Measurements from ENCODE around the gene MAD2L2. TPM values are rescaled to one million over a fixed set of nuclear protein-coding genes. Genes with fewer than 3 reads are reported as not detected.
A peak's percentile ranks its signal among the peaks of the same experiment; 100 is the strongest.

The MAD2L2 gene
- total and polyA plus RNA-seq, 9 donors: 25.1 to 39.9 (median 32.1) TPM

- Histone ChIP-seq H3K27ac (ENCODE audit: low read length) (no peak overlapping the region), H3K36me3 (ENCODE audit: control insufficient read depth, insufficient read depth, low read length) (no peaks in the 10 kb centered on the region), H3K4me3 (ENCODE audit: low read length) (no peak overlapping the region), H3K4me1 (ENCODE audit: control insufficient read depth, insufficient read depth, low read length) (peaks cover 26% of the 10 kb centered on the region), H3K9me3 (replicated peaks; ENCODE audit: control insufficient read depth, low read depth, low read length) (no peaks in the 10 kb centered on the region), H3K27me3 (ENCODE audit: control insufficient read depth, insufficient read depth, low read length) (peaks cover 27% of the 10 kb centered on the region)
- WGBS (ENCODE audit: insufficient coverage): 87% methylated on average over 14 of the region's 14 CpGs
- no peak for DNase-seq
These were observed 25.3 kb upstream of the MAD2L2 start for GRCh38 chr1:11706292-11706691.

- peaks cover 34% of the 10 kb centered on the region for H3K27me3 ChIP-seq (ENCODE audit: control insufficient read depth, insufficient read depth, low read length)
- DNase-seq: no peak
- no peaks in the 10 kb centered on the region for H3K36me3 ChIP-seq (ENCODE audit: control insufficient read depth, insufficient read depth, low read length)
- no peak overlapping the region for H3K4me3 ChIP-seq (ENCODE audit: low read length)
- 72% methylated on average over 8 of the region's 9 CpGs for WGBS (ENCODE audit: insufficient coverage)
- no peak overlapping the region for H3K27ac ChIP-seq (ENCODE audit: low read length)
- peaks cover 33% of the 10 kb centered on the region for H3K4me1 ChIP-seq (ENCODE audit: control insufficient read depth, insufficient read depth, low read length)
- no peaks in the 10 kb centered on the region for H3K9me3 ChIP-seq (replicated peaks; ENCODE audit: control insufficient read depth, low read depth, low read length)
These were observed 24.6 kb upstream of the MAD2L2 start for GRCh38 chr1:11705596-11705995.

- Histone ChIP-seq H3K27me3 (ENCODE audit: control insufficient read depth, insufficient read depth, low read length) (peaks cover 36% of the 10 kb centered on the region), H3K27ac (ENCODE audit: low read length) (no peak overlapping the region), H3K4me3 (ENCODE audit: low read length) (no peak overlapping the region), H3K36me3 (ENCODE audit: control insufficient read depth, insufficient read depth, low read length) (no peaks in the 10 kb centered on the region), H3K4me1 (ENCODE audit: control insufficient read depth, insufficient read depth, low read length) (peaks cover 40% of the 10 kb centered on the region), H3K9me3 (replicated peaks; ENCODE audit: control insufficient read depth, low read depth, low read length) (no peaks in the 10 kb centered on the region)
- WGBS (ENCODE audit: insufficient coverage): 61% methylated on average over 7 of the region's 22 CpGs
- DNase-seq: no peak
These were observed 23.9 kb upstream of the MAD2L2 start for GRCh38 chr1:11704691-11705475.

GRCh38 chr1:11704194-11704529, 23.2 kb upstream of the MAD2L2 start:
- Histone ChIP-seq H3K4me3 (ENCODE audit: low read length) (no peak overlapping the region), H3K36me3 (ENCODE audit: control insufficient read depth, insufficient read depth, low read length) (no peaks in the 10 kb centered on the region), H3K27ac (ENCODE audit: low read length) (no peak overlapping the region), H3K4me1 (ENCODE audit: control insufficient read depth, insufficient read depth, low read length) (peaks cover 40% of the 10 kb centered on the region), H3K27me3 (ENCODE audit: control insufficient read depth, insufficient read depth, low read length) (peaks cover 34% of the 10 kb centered on the region), H3K9me3 (replicated peaks; ENCODE audit: control insufficient read depth, low read depth, low read length) (no peaks in the 10 kb centered on the region)
- DNase-seq: no peak
- 50% methylated on average over 9 of the region's 11 CpGs for WGBS (ENCODE audit: insufficient coverage)

- Histone ChIP-seq H3K27me3 (ENCODE audit: control insufficient read depth, insufficient read depth, low read length) (peaks cover 38% of the 10 kb centered on the region), H3K36me3 (ENCODE audit: control insufficient read depth, insufficient read depth, low read length) (no peaks in the 10 kb centered on the region), H3K9me3 (replicated peaks; ENCODE audit: control insufficient read depth, low read depth, low read length) (no peaks in the 10 kb centered on the region), H3K27ac (ENCODE audit: low read length) (no peak overlapping the region), H3K4me3 (ENCODE audit: low read length) (no peak overlapping the region), H3K4me1 (ENCODE audit: control insufficient read depth, insufficient read depth, low read length) (peaks cover 42% of the 10 kb centered on the region)
- WGBS (ENCODE audit: insufficient coverage): 58% methylated on average over 5 of the region's 8 CpGs
- no peak for DNase-seq
These were observed 22.6 kb upstream of the MAD2L2 start for GRCh38 chr1:11703357-11704193.

- no peak for DNase-seq
- Histone ChIP-seq H3K27me3 (ENCODE audit: control insufficient read depth, insufficient read depth, low read length) (peaks cover 43% of the 10 kb centered on the region), H3K4me3 (ENCODE audit: low read length) (no peak overlapping the region), H3K36me3 (ENCODE audit: control insufficient read depth, insufficient read depth, low read length) (no peaks in the 10 kb centered on the region), H3K4me1 (ENCODE audit: control insufficient read depth, insufficient read depth, low read length) (peaks cover 32% of the 10 kb centered on the region), H3K9me3 (replicated peaks; ENCODE audit: control insufficient read depth, low read depth, low read length) (no peaks in the 10 kb centered on the region), H3K27ac (ENCODE audit: low read length) (no peak overlapping the region)
- 75% methylated on average over 12 of the region's 15 CpGs for WGBS (ENCODE audit: insufficient coverage)
These were observed 21.2 kb upstream of the MAD2L2 start for GRCh38 chr1:11701981-11702803.

- Histone ChIP-seq H3K27ac (ENCODE audit: low read length) (peak overlapping the region; percentile 81), H3K4me3 (ENCODE audit: low read length) (no peak overlapping the region), H3K36me3 (ENCODE audit: control insufficient read depth, insufficient read depth, low read length) (no peaks in the 10 kb centered on the region), H3K9me3 (replicated peaks; ENCODE audit: control insufficient read depth, low read depth, low read length) (no peaks in the 10 kb centered on the region), H3K27me3 (ENCODE audit: control insufficient read depth, insufficient read depth, low read length) (peaks cover 44% of the 10 kb centered on the region), H3K4me1 (ENCODE audit: control insufficient read depth, insufficient read depth, low read length) (peaks cover 31% of the 10 kb centered on the region)
- 46% methylated on average over 13 of the region's 15 CpGs for WGBS (ENCODE audit: insufficient coverage)
- DNase-seq: peak; percentile 66
These were observed 20.6 kb upstream of the MAD2L2 start for GRCh38 chr1:11701551-11701961.

GRCh38 chr1:11700601-11701467, 19.9 kb upstream of the MAD2L2 start:
- Histone ChIP-seq H3K9me3 (replicated peaks; ENCODE audit: control insufficient read depth, low read depth, low read length) (no peaks in the 10 kb centered on the region), H3K4me1 (ENCODE audit: control insufficient read depth, insufficient read depth, low read length) (peaks cover 31% of the 10 kb centered on the region), H3K27ac (ENCODE audit: low read length) (peak overlapping the region; percentile 81), H3K4me3 (ENCODE audit: low read length) (peak overlapping the region; percentile 15), H3K36me3 (ENCODE audit: control insufficient read depth, insufficient read depth, low read length) (no peaks in the 10 kb centered on the region), H3K27me3 (ENCODE audit: control insufficient read depth, insufficient read depth, low read length) (peaks cover 44% of the 10 kb centered on the region)
- peak; percentile 75 for DNase-seq
- 31% methylated on average over 25 of the region's 34 CpGs for WGBS (ENCODE audit: insufficient coverage)

- no peak for DNase-seq
- no peaks in the 10 kb centered on the region for H3K36me3 ChIP-seq (ENCODE audit: control insufficient read depth, insufficient read depth, low read length)
- peaks cover 49% of the 10 kb centered on the region for H3K27me3 ChIP-seq (ENCODE audit: control insufficient read depth, insufficient read depth, low read length)
- no peaks in the 10 kb centered on the region for H3K9me3 ChIP-seq (replicated peaks; ENCODE audit: control insufficient read depth, low read depth, low read length)
- peaks cover 31% of the 10 kb centered on the region for H3K4me1 ChIP-seq (ENCODE audit: control insufficient read depth, insufficient read depth, low read length)
- H3K27ac ChIP-seq (ENCODE audit: low read length): no peak overlapping the region
- H3K4me3 ChIP-seq (ENCODE audit: low read length): no peak overlapping the region
- no CpG with 5 or more reads among the region's 5 CpGs for WGBS (ENCODE audit: insufficient coverage)
These were observed 16.9 kb upstream of the MAD2L2 start for GRCh38 chr1:11697893-11698210.
